ENCODE results near the gene HSF2BP. TPM values are rescaled to one million over a fixed set of nuclear protein-coding genes. Genes with fewer than 3 reads are reported as not detected.

HSF2BP gene
- total and polyA plus RNA-seq, 2 of the 8 experiments (the other 6 are each of a cell fraction or from before 2014, with no cell fraction given): 0.51 to 0.93 TPM

DNA sequence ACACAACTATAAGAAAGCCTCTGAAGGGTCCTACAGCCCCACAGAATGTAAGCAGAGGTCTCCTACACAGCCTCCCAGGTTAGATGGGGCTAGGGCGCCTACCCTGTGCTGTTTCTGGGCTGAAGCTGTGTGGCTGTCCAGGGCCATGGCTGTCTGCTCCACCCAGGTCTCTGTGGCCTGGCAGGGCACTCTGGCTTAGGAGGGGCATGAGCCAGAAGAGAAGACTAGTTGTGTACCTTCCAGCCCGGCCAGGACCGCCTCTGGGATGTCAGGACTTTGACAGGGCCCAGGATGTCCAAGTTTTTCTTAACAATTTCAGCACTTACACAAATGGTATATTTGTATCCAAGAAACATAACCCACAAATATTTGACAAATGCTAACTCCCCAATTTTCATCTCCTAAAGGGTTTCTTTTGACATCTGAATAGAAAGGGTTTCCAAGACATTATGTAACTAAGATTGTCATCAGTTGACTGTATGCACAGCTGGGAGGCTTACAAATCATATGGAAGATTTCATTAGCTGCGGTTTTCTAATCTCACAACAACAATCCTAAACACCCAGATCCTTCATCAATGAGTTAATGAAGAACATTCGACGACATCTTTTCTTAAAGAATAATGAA is 80.5 kb downstream of the HSF2BP start:
- Histone ChIP-seq H4K8ac (ENCODE audit: extremely low read depth, insufficient read depth, low read length) (no peak overlapping the region), H3K9me3 (ENCODE audit: insufficient read depth in 2 of 2, low read depth in 1 of 2, low read length in 1 of 2) (no peaks in the 10 kb centered on the region), H3K27ac (ENCODE audit: low read depth, low read length) (no peak overlapping the region), H4K5ac (ENCODE audit: insufficient read length, low read depth, low read length) (no peak overlapping the region), H4K91ac (replicated peaks; ENCODE audit: insufficient read length, low read length) (no peak overlapping the region), H3K4me2 (ENCODE audit: insufficient read depth in 1 of 2, low read depth in 2 of 2, low read length in 2 of 2) (no peak overlapping the region), H2BK12ac (ENCODE audit: low read depth, low read length) (no peak overlapping the region), H3K79me2 (ENCODE audit: control insufficient read depth in 1 of 2, insufficient read depth in 2 of 2, low read length in 2 of 2) (no peaks in the 10 kb centered on the region), H3K4me1 (replicated peaks in 1 of 4; ENCODE audit: control insufficient read depth in 3 of 4, insufficient read depth in 4 of 4, low read length in 3 of 4) (peaks cover 0 to 3% (median 1%) of the 10 kb centered on the region in 4 experiments; a peak in 2 of 7 replicates), H3K79me1 (ENCODE audit: low read depth, low read length) (no peaks in the 10 kb centered on the region), H3K18ac (ENCODE audit: extremely low read depth, low read length) (no peak overlapping the region), H3K36me3 (ENCODE audit: control insufficient read depth in 2 of 4, insufficient read depth in 4 of 4, low read length in 3 of 4) (no peaks in the 10 kb centered on the region), H2AK5ac (ENCODE audit: low read depth, low read length) (no peak overlapping the region), H3K14ac (ENCODE audit: insufficient read length) (no peak overlapping the region), H3K9ac (replicated peaks in 1 of 4; ENCODE audit: extremely low read depth in 1 of 4, low read depth in 3 of 4, low read length in 3 of 4) (no peak overlapping the region), H2BK15ac (ENCODE audit: low read length) (no peak overlapping the region), H2BK120ac (replicated peaks; ENCODE audit: low read depth, low read length) (no peak overlapping the region), H2BK5ac (ENCODE audit: low read depth, low read length) (no peak overlapping the region), H3K23ac (ENCODE audit: insufficient read length) (no peak overlapping the region), H3K23me2 (ENCODE audit: low read depth, low read length) (no peaks in the 10 kb centered on the region), H3K4me3 (ENCODE audit: extremely low read depth in 1 of 4, insufficient read depth in 2 of 4, low read depth in 3 of 4, low read length in 4 of 4) (no peak overlapping the region), H2AFZ (ENCODE audit: low read length) (no peak overlapping the region), H3K4ac (replicated peaks; ENCODE audit: insufficient read length, low read depth, low read length) (no peak overlapping the region), H3K56ac (replicated peaks; ENCODE audit: insufficient read length, low read depth, low read length) (no peak overlapping the region), H3K27me3 (replicated peaks in 1 of 4; ENCODE audit: control insufficient read depth in 3 of 4, extremely low read depth in 1 of 4, insufficient read depth in 3 of 4, low read length in 3 of 4) (no peaks in the 10 kb centered on the region), H2BK20ac (ENCODE audit: low read length) (no peak overlapping the region), H4K20me1 (replicated peaks in 1 of 2; ENCODE audit: control insufficient read depth in 1 of 2, insufficient read depth in 2 of 2, low read length in 2 of 2) (no peaks in the 10 kb centered on the region)
- 91% methylated on average over 6 of the region's 6 CpGs; no CpG with 5 or more reads in 1 of the 2 experiments for WGBS, 2 experiments (ENCODE audit: extremely low coverage in 1 of 2, insufficient coverage in 1 of 2, insufficient read length in 1 of 2, insufficient replicate concordance in 2 of 2, low coverage in 1 of 2, low lambda C conversion rate in 2 of 2, missing lambda C conversion rate in 1 of 2)
- ChIA-PET CTCF (ENCODE audit: partially characterized antibody) (interaction anchor here (0.6 kb wide), 1 partner anchor 29 kb away, joined by 3 read pairs; no protein-coding TSS in a partner anchor), POLR2A (ENCODE audit: partially characterized antibody) (no interaction called here)
- FAIRE-seq: no peak
- no peak for DNase-seq (ENCODE audit: low read depth in 1 of 2, low spot score in 2 of 2)
- TF ChIP-seq SAP30 (IDR thresholded peaks at IDR 0.05; ENCODE audit: insufficient read depth, insufficient replicate concordance, low read length): no peak
